HepG2 (cell line): ENCODE measurements around the gene SERPINF2. TPM values are rescaled to one million over a fixed set of nuclear protein-coding genes. Genes with fewer than 3 reads are reported as not detected.

Experiments
- ATAC-seq: fragments of 200-7000 bp; cut with Tn5 transposase; 3 replicates; pipeline ENCODE4 v1.9.1; 2020; ENCODE audit warnings: mild to moderate bottlenecking, moderate library complexity
- BruUV-seq: library from RNA; stranded (reverse); fragments of 400-500 nt; replicated peaks from 2 replicates; lab custom pipeline; 2021; lab: Mats Ljungman, UMichigan
- CTCF ChIA-PET: fragments of 300-600 bp; formaldehyde crosslinking; extraction: SDS; loops from one replicate; lab custom pipeline; 2021; ENCODE audit warnings: low total read pairs, inconsistent platforms, low intra/inter-chr PET ratio; lab: Yijun Ruan, JAX
- POLR2A ChIA-PET: fragments of 350-600 bp; sonication (Branson Sonifier 250); formaldehyde crosslinking; loops from one replicate; lab custom pipeline; 2020; ENCODE audit warnings: antibody characterized with exemption, inconsistent platforms; lab: Yijun Ruan, JAX
- DNase-seq: peaks from one replicate; pipeline ENCODE4 v3.0.0-alpha.2; 2015; ENCODE audit warnings: low spot score
- FAIRE-seq: peaks from 3 replicates; lab custom pipeline; 2011; peaks lifted over from hg19 to GRCh38; lab: Jason Lieb, UNC
- H2AFZ ChIP-seq: one replicate; pipeline ENCODE4 v1.6.1; 2011; ENCODE audit warnings: low read length, inconsistent platforms
- H3K27ac ChIP-seq: fragments of 300-600 bp; 3 replicates; pipeline ENCODE4 v1.8.0; 2011; ENCODE audit warnings: mixed run types, mild to moderate bottlenecking, mixed read lengths, low read length, inconsistent platforms; ENCODE audit not compliant: insufficient read depth; ENCODE audit errors: extremely low read length
- H3K27me3 ChIP-seq, 2 experiments: fragments of 200-600 bp in 1 of 2; 2 replicates in 1 of 2; 3 replicates in 1 of 2; pipeline versions ENCODE4 v1.6.0 to v1.8.0; 2011; ENCODE audit warnings: low read length in 2 of 2, mild to moderate bottlenecking in 2 of 2, moderate library complexity in 2 of 2, inconsistent platforms in 1 of 2; ENCODE audit not compliant: insufficient read depth in 2 of 2, control insufficient read depth in 1 of 2
- H3K36me3 ChIP-seq, 2 experiments: fragments of 200-600 bp in 1 of 2; replicated peaks in 1 of 2; 2 replicates in 1 of 2; 3 replicates in 1 of 2; pipeline versions ENCODE4 v1.5.1 to v1.8.0; 2011; ENCODE audit warnings: low read length in 2 of 2, inconsistent platforms in 1 of 2; ENCODE audit not compliant: insufficient read depth in 2 of 2, control insufficient read depth in 1 of 2
- H3K4me1 ChIP-seq: 2 replicates; pipeline ENCODE4 v1.5.1; 2012; ENCODE audit warnings: low read length, inconsistent platforms; ENCODE audit not compliant: insufficient read depth
- H3K4me2 ChIP-seq: 2 replicates; pipeline ENCODE4 v1.6.0; 2011; ENCODE audit warnings: low read depth, low read length, inconsistent platforms
- H3K4me3 ChIP-seq, 3 experiments: fragments of 200-600 bp in 1 of 3; sonication (generic), shearing (Covaris generic) in 1 of 3; replicated peaks in 1 of 3; 2 replicates each; pipeline ENCODE4 v1.5.1; 2011 to 2016; ENCODE audit warnings: low read length in 3 of 3, inconsistent platforms in 2 of 3, low read depth in 2 of 3, mild to moderate bottlenecking in 2 of 3, control low read depth in 1 of 3, mixed read lengths in 1 of 3; ENCODE audit not compliant: insufficient read depth in 1 of 3
- H3K79me2 ChIP-seq: one replicate; pipeline ENCODE4 v1.6.1; 2011; ENCODE audit warnings: low read length, inconsistent platforms; ENCODE audit not compliant: insufficient read depth
- H3K9ac ChIP-seq: 2 replicates; pipeline ENCODE4 v1.6.0; 2011; ENCODE audit warnings: mild to moderate bottlenecking, low read depth, low read length, inconsistent platforms; ENCODE audit not compliant: insufficient read depth
- H3K9me3 ChIP-seq: 2 replicates; pipeline ENCODE4 v1.5.1; 2012; ENCODE audit warnings: mild to moderate bottlenecking, low read length
- H4K20me1 ChIP-seq: 2 replicates; pipeline ENCODE4 v1.6.0; 2011; ENCODE audit warnings: inconsistent platforms, mild to moderate bottlenecking, low read length, moderate library complexity; ENCODE audit not compliant: insufficient read depth
- CEBPG ChIP-seq: IDR thresholded peaks from 2 replicates; pipeline ENCODE4 v1.6.1; 2016
- IRX3 ChIP-seq: sonication (generic); formaldehyde crosslinking; IDR thresholded peaks from 2 replicates; pipeline ENCODE4 v1.8.1; 2023; ENCODE audit warnings: mild to moderate bottlenecking, low read depth, missing genetic modification reagents, borderline replicate concordance
- JDP2 ChIP-seq: sonication (generic); formaldehyde crosslinking; IDR thresholded peaks from 2 replicates; pipeline ENCODE4 v1.8.1; 2022; ENCODE audit warnings: missing genetic modification reagents, borderline replicate concordance
- MNT ChIP-seq: fragments of 450-650 bp; IDR thresholded peaks from 2 replicates; pipeline ENCODE4 v1.6.1; 2016
- PHF5A ChIP-seq: IDR thresholded peaks from one replicate; pipeline ENCODE4 v1.6.1; 2018; ENCODE audit warnings: low read depth, missing genetic modification reagents; ENCODE audit not compliant: unreplicated experiment
- PTBP1 ChIP-seq: fragments of 200-400 bp; formaldehyde crosslinking; IDR thresholded peaks from 2 replicates; pipeline ENCODE4 v1.6.1; 2018; ENCODE audit warnings: low read length, low read depth; ENCODE audit not compliant: poor library complexity, severe bottlenecking
- RFX5 ChIP-seq: IDR thresholded peaks from 2 replicates; pipeline ENCODE4 v1.6.1; 2011; ENCODE audit warnings: low read depth, low read length, improper control_type of control experiment
- SMARCE1 ChIP-seq: fragments of 450-650 bp; IDR thresholded peaks from 2 replicates; pipeline ENCODE4 v1.6.1; 2017; ENCODE audit warnings: borderline replicate concordance
- STAT6 ChIP-seq: sonication (generic); formaldehyde crosslinking; IDR thresholded peaks from 2 replicates; pipeline ENCODE4 v1.4.0; 2020; ENCODE audit warnings: missing genetic modification reagents, mild to moderate bottlenecking, borderline replicate concordance
- THYN1 ChIP-seq: sonication (generic); formaldehyde crosslinking; IDR thresholded peaks from 2 replicates; pipeline ENCODE4 v1.8.1; 2023; ENCODE audit warnings: low read depth, mild to moderate bottlenecking, moderate library complexity, missing genetic modification reagents, borderline replicate concordance
- WIZ ChIP-seq: sonication (generic); formaldehyde crosslinking; IDR thresholded peaks from 2 replicates; pipeline ENCODE4 v1.5.1; 2020; ENCODE audit warnings: mild to moderate bottlenecking, missing genetic modification reagents
- XRCC5 ChIP-seq: fragments of 200-400 bp; formaldehyde crosslinking; optimal IDR thresholded peaks from 2 replicates; pipeline ENCODE3; 2017; ENCODE audit warnings: mild to moderate bottlenecking, low read length
- ZBTB1 ChIP-seq: sonication (generic); formaldehyde crosslinking; IDR thresholded peaks from 2 replicates; pipeline ENCODE4 v1.4.0; 2020; ENCODE audit warnings: missing genetic modification reagents, borderline replicate concordance
- ZHX1 ChIP-seq: sonication (generic); formaldehyde crosslinking; IDR thresholded peaks from 2 replicates; pipeline ENCODE4 v1.8.1; 2022; ENCODE audit warnings: low read depth, mild to moderate bottlenecking, missing genetic modification reagents
- ZNF335 ChIP-seq: sonication (generic); formaldehyde crosslinking; IDR thresholded peaks from 2 replicates; pipeline ENCODE4 v1.4.0; 2020; ENCODE audit warnings: missing genetic modification reagents
- ZNF430 ChIP-seq: sonication (generic); formaldehyde crosslinking; IDR thresholded peaks from 2 replicates; pipeline ENCODE4 v1.9.0; 2021; ENCODE audit warnings: mild to moderate bottlenecking, missing genetic modification reagents
- WGBS: methylation state at CpG from one replicate; pipeline ENCODE4 v1.1.6; 2017; ENCODE audit warnings: low lambda C conversion rate; 5-methylcytosine and 5-hydroxymethylcytosine counted together
- in situ Hi-C: cut with HindIII; loops from 2 replicates; pipeline ENCODE4 v1.10.0; 2017; ENCODE audit warnings: low pct_unique_long_range_greater_than_20kb; ENCODE audit not compliant: extremely low pct_ligation_motif_present
- intact Hi-C: fragments of 100-400 bp; cut with micrococcal nuclease; formaldehyde crosslinking; loops from one replicate; pipeline ENCODE4 v1.10.0; 2022; ENCODE audit not compliant: unreplicated experiment
- polyA plus RNA-seq, 8 experiments: library from polyadenylated mRNA; depleted of rRNA in 3 of 8; stranded (reverse) in 7 of 8; unstranded in 1 of 8; fragments of >200 nt; fragmentation: Illumina TruSeq in 4 of 8; extraction: Trizol in 4 of 8; gene quantifications; 2 replicates each; pipeline versions ENCODE4 v1.2.1 to v1.2.3, GENCODE V29; 2011 to 2016; ENCODE audit warnings: low read depth in 4 of 8, missing spikeins in 1 of 8, mixed read lengths in 1 of 8; ENCODE audit not compliant: insufficient read depth in 1 of 8
- total RNA-seq, 5 experiments: library from RNA; depleted of rRNA; stranded (reverse); fragments of >200 nt; fragmentation: Illumina TruSeq; extraction: Trizol; gene quantifications; 2 replicates each; pipeline ENCODE4 v1.2.3, GENCODE V29; 2016; ENCODE audit warnings: low read depth in 1 of 5

Gene SERPINF2
- total and polyA plus RNA-seq, 2 of the 13 experiments (the other 11 are each of a cell fraction or from before 2014, with no cell fraction given) = 309 to 548 TPM

GRCh38 chr17:1730326-1731193, 12.1 kb upstream of the SERPINF2 start (continued):
- no peak for TF ChIP-seq IRX3
- TF ChIP-seq ZNF335 = no peak
- TF ChIP-seq ZNF430 (CRISPR knock-in tag) = no peak
- TF ChIP-seq PHF5A (CRISPR knock-in tag) = no peak
- TF ChIP-seq THYN1 (CRISPR knock-in tag) = no peak
- no peak for TF ChIP-seq CEBPG (CRISPR knock-in tag)
- TF ChIP-seq SMARCE1 = no peak

- no peak overlapping the region for H3K27ac ChIP-seq
- CTCF ChIA-PET = no interaction called here
- no peak overlapping the region for H3K9ac ChIP-seq
- no peaks in the 10 kb centered on the region for H3K27me3 ChIP-seq
- no peaks in the 10 kb centered on the region for H4K20me1 ChIP-seq
- BruUV-seq = no TSS peak
- in situ Hi-C loops (no loop called here), intact Hi-C loops (no loop called here)
- no peak for FAIRE-seq
- H2AFZ ChIP-seq = no peak overlapping the region
- H3K4me1 ChIP-seq = peaks cover 49% of the 10 kb centered on the region
- POLR2A ChIA-PET = interaction anchor here (0.8 to 6.3 kb wide), 5 partner anchors 15 to 39 kb away, joined by 3 to 44 read pairs (median 3); partner anchors contain the start of gene SERPINF1
- H3K4me3 ChIP-seq = no peak overlapping the region
- WGBS = 92% methylated on average over 5 of the region's 10 CpGs
- H3K9me3 ChIP-seq = no peaks in the 10 kb centered on the region
- no peak for DNase-seq
- peaks cover 0 to 1% of the 10 kb centered on the region in 2 experiments; a peak in 4 of 5 replicates for H3K36me3 ChIP-seq
- no peak overlapping the region for H3K4me2 ChIP-seq
- no peak for ATAC-seq
- H3K79me2 ChIP-seq = peaks cover 11% of the 10 kb centered on the region
- no peak for TF ChIP-seq WIZ
- no peak for TF ChIP-seq XRCC5
- no peak for TF ChIP-seq JDP2 (CRISPR knock-in tag)
- TF ChIP-seq RFX5 = no peak
- no peak for TF ChIP-seq MNT
- no peak for TF ChIP-seq PTBP1
- no peak for TF ChIP-seq ZHX1 (CRISPR knock-in tag)
- no peak for TF ChIP-seq ZBTB1 (CRISPR knock-in tag)
- no peak for TF ChIP-seq STAT6 (CRISPR knock-in tag)
Observed at GRCh38 chr17:1731194-1731506, 11.5 kb upstream of the SERPINF2 start.
